Neural cell (in vitro differentiated cells): ENCODE measurements around the gene ADAMTS2. TPM values are rescaled to one million over a fixed set of nuclear protein-coding genes. Genes with fewer than 3 reads are reported as not detected.

ENCODE experiments used
- H2AFZ ChIP-seq: fragments of 200-600, 300-800 bp; sonication (generic), shearing (Covaris generic); 2 replicates; pipeline ENCODE4 v1.6.0; 2014; ENCODE audit warnings: low read depth, mild to moderate bottlenecking, antibody characterized with exemption, low read length, moderate library complexity
- H3F3A ChIP-seq: fragments of 200-600 bp; shearing (Covaris generic); 2 replicates; pipeline ENCODE4 v1.6.1; 2016; ENCODE audit warnings: mild to moderate bottlenecking, moderate library complexity, mixed read lengths, antibody characterized with exemption, low read length; ENCODE audit not compliant: insufficient read depth, poor library complexity, severe bottlenecking
- H3K27ac ChIP-seq: fragments of 200-600, 300-800 bp; sonication (generic), shearing (Covaris generic); 2 replicates; pipeline ENCODE4 v1.5.1; 2014; ENCODE audit warnings: mild to moderate bottlenecking, low read length, moderate library complexity
- H3K27me3 ChIP-seq: fragments of 300-800, 200-600 bp; sonication (generic), shearing (Covaris generic); 2 replicates; pipeline ENCODE4 v1.6.0; 2014; ENCODE audit warnings: mild to moderate bottlenecking, low read depth, low read length, moderate library complexity; ENCODE audit not compliant: insufficient read depth
- H3K36me3 ChIP-seq: fragments of 300-800, 200-600 bp; sonication (generic), shearing (Covaris generic); 2 replicates; pipeline ENCODE4 v1.5.1; 2014; ENCODE audit warnings: mild to moderate bottlenecking, antibody characterized with exemption, low read length, moderate library complexity; ENCODE audit not compliant: insufficient read depth
- H3K4me2 ChIP-seq: fragments of 300-800, 200-600 bp; sonication (generic), shearing (Covaris generic); 2 replicates; pipeline ENCODE4 v1.6.0; 2014; ENCODE audit warnings: mild to moderate bottlenecking, low read length
- H3K4me3 ChIP-seq: fragments of 300-800, 200-600 bp; sonication (generic), shearing (Covaris generic); 2 replicates; pipeline ENCODE4 v1.5.1; 2014; ENCODE audit warnings: mild to moderate bottlenecking, low read length, moderate library complexity
- H3K79me2 ChIP-seq: fragments of 200-600 bp; shearing (Covaris generic); replicated peaks from 2 replicates; pipeline ENCODE4 v1.6.0; 2014; ENCODE audit warnings: mild to moderate bottlenecking, low read length, moderate library complexity; ENCODE audit not compliant: insufficient read depth
- H3K9ac ChIP-seq: fragments of 300-800, 200-600 bp; sonication (generic), shearing (Covaris generic); 2 replicates; pipeline ENCODE4 v1.6.1; 2016; ENCODE audit warnings: mild to moderate bottlenecking, low read length, mixed read lengths
- H3K9me2 ChIP-seq: fragments of 200-600 bp; shearing (Covaris generic); 2 replicates; pipeline ENCODE4 v1.6.1; 2016; ENCODE audit warnings: mild to moderate bottlenecking, low read length, mixed read lengths; ENCODE audit not compliant: insufficient read depth
- H3K9me3 ChIP-seq: fragments of 200-600, 300-800 bp; sonication (generic), shearing (Covaris generic); 2 replicates; pipeline ENCODE4 v1.6.1; 2016; ENCODE audit warnings: mild to moderate bottlenecking, mixed run types, low read length, moderate library complexity, mixed read lengths
- H4K20me1 ChIP-seq: fragments of 200-600 bp; shearing (Covaris generic); 2 replicates; pipeline ENCODE4 v1.6.1; 2016; ENCODE audit warnings: mild to moderate bottlenecking, mixed run types; ENCODE audit not compliant: insufficient read depth
- EP300 ChIP-seq: fragments of 450-650 bp; conservative IDR thresholded peaks from 2 replicates; pipeline ENCODE4 v1.6.1; 2014; ENCODE audit warnings: antibody characterized with exemption, mild to moderate bottlenecking, moderate library complexity; ENCODE audit not compliant: poor library complexity, severe bottlenecking
- EZH2 ChIP-seq: fragments of 200-600, 300-800 bp; shearing (Covaris generic), sonication (generic); IDR thresholded peaks from 2 replicates; pipeline ENCODE4 v1.6.1; 2014; ENCODE audit warnings: antibody characterized with exemption, low read length, borderline replicate concordance, mild to moderate bottlenecking; ENCODE audit not compliant: insufficient read depth, poor library complexity, severe bottlenecking
- MXI1 ChIP-seq: fragments of 450-650 bp; conservative IDR thresholded peaks from 2 replicates; pipeline ENCODE4 v1.6.1; 2014; ENCODE audit warnings: antibody characterized with exemption, mild to moderate bottlenecking; ENCODE audit not compliant: poor library complexity, severe bottlenecking
- POLR2AphosphoS5 ChIP-seq: IDR thresholded peaks from 2 replicates; pipeline ENCODE4 v1.6.1; 2012
- RAD21 ChIP-seq: fragments of 450-650 bp; conservative IDR thresholded peaks from 2 replicates; pipeline ENCODE4 v1.6.1; 2014; ENCODE audit warnings: antibody characterized with exemption, mild to moderate bottlenecking, moderate library complexity
- SMC3 ChIP-seq: fragments of 450-650 bp; conservative IDR thresholded peaks from 2 replicates; pipeline ENCODE4 v1.6.1; 2014; ENCODE audit warnings: antibody characterized with exemption, mild to moderate bottlenecking, moderate library complexity; ENCODE audit not compliant: poor library complexity
- TAF1 ChIP-seq: IDR thresholded peaks from 2 replicates; pipeline ENCODE4 v1.6.1; 2012; ENCODE audit warnings: low read depth
- polyA plus RNA-seq: library from polyadenylated mRNA; depleted of rRNA; stranded (reverse); fragments of >200 nt; gene quantifications from 2 replicates; pipeline ENCODE4 v1.2.3, GENCODE V29; 2014
- TF ChIP-seq, protein P1 (sequence below): IDR thresholded peaks from 2 replicates; pipeline ENCODE4 v1.6.1; 2012; ENCODE audit warnings: borderline replicate concordance
- TF ChIP-seq, protein P2 (sequence below): fragments of 450-650 bp; IDR thresholded peaks from 2 replicates; pipeline ENCODE4 v1.5.1; 2014; ENCODE audit warnings: antibody characterized with exemption, mild to moderate bottlenecking, moderate library complexity; ENCODE audit not compliant: poor library complexity, severe bottlenecking

ADAMTS2 gene
- polyA plus RNA-seq, 1 donor from 2014 or later, result 0.61 TPM

DNA sequence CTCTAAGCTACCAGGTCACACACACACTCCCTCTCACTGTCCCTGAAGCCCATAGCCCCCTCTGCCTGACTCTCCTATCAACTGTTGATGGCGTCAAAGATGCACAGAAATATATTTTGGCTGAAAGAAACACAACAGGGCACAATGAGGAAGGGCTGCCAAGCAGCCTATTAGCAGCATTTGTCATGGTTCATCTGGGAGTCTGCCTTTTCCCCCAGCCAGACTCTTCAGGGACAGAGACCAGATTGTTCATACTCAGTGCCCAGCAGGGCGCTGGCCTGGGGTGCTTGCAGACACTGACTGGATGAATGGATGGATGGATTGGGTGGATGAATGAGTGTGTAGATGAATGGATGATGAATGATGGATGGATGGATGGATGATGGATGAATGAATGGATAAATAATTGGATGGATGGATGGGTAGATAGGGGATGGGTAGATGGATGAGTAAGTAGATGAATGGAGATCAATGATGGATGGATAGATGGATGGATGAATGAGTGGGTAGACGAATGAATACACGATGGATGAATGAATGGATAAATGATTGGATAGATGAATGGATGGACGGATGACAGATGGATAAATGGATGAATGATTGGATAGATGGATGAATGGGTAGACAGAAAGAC, 90.5 kb downstream of the ADAMTS2 start:
- H3K27me3 ChIP-seq, result no peaks in the 10 kb centered on the region
- no peak overlapping the region for H2AFZ ChIP-seq
- H3K27ac ChIP-seq, result no peak overlapping the region
- H3K9me2 ChIP-seq, result no peaks in the 10 kb centered on the region
- no peaks in the 10 kb centered on the region for H4K20me1 ChIP-seq
- no peak overlapping the region for H3K9ac ChIP-seq
- H3K79me2 ChIP-seq, result no peaks in the 10 kb centered on the region
- no peak overlapping the region for H3K4me3 ChIP-seq
- no peaks in the 10 kb centered on the region for H3F3A ChIP-seq
- H3K36me3 ChIP-seq, result no peaks in the 10 kb centered on the region
- H3K9me3 ChIP-seq, result no peaks in the 10 kb centered on the region
- H3K4me2 ChIP-seq, result no peak overlapping the region
- TF ChIP-seq, protein P1, sequence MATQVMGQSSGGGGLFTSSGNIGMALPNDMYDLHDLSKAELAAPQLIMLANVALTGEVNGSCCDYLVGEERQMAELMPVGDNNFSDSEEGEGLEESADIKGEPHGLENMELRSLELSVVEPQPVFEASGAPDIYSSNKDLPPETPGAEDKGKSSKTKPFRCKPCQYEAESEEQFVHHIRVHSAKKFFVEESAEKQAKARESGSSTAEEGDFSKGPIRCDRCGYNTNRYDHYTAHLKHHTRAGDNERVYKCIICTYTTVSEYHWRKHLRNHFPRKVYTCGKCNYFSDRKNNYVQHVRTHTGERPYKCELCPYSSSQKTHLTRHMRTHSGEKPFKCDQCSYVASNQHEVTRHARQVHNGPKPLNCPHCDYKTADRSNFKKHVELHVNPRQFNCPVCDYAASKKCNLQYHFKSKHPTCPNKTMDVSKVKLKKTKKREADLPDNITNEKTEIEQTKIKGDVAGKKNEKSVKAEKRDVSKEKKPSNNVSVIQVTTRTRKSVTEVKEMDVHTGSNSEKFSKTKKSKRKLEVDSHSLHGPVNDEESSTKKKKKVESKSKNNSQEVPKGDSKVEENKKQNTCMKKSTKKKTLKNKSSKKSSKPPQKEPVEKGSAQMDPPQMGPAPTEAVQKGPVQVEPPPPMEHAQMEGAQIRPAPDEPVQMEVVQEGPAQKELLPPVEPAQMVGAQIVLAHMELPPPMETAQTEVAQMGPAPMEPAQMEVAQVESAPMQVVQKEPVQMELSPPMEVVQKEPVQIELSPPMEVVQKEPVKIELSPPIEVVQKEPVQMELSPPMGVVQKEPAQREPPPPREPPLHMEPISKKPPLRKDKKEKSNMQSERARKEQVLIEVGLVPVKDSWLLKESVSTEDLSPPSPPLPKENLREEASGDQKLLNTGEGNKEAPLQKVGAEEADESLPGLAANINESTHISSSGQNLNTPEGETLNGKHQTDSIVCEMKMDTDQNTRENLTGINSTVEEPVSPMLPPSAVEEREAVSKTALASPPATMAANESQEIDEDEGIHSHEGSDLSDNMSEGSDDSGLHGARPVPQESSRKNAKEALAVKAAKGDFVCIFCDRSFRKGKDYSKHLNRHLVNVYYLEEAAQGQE, result no peak
- TF ChIP-seq RAD21 (no peak), TAF1 (no peak), POLR2AphosphoS5 (no peak)

DNA sequence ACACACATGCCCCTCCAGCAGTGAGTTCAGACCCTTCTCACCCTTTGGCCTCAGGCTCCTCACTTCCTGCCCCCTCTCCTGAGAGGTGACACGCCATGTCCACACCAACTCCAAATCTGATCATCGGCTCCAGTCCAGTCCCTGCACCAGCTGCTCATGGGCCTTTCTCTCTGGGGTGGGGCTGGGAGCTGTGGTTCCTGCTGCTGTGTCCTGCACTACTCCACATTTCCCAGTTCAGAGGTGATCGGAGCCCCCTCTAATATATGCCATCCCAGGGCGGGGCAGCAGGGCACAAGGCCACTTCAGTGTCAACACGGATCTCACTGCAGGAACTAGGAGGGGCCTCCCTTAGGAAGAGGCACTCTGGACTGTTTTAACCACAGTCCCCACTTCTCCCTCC, 91.5 kb downstream of the ADAMTS2 start:
- no peaks in the 10 kb centered on the region for H3K9me2 ChIP-seq
- no peak overlapping the region for H3K27ac ChIP-seq
- H3K4me3 ChIP-seq, result no peak overlapping the region
- no peaks in the 10 kb centered on the region for H3K27me3 ChIP-seq
- H3K9me3 ChIP-seq, result no peaks in the 10 kb centered on the region
- no peaks in the 10 kb centered on the region for H3F3A ChIP-seq
- H4K20me1 ChIP-seq, result no peaks in the 10 kb centered on the region
- no peak overlapping the region for H3K9ac ChIP-seq
- H3K79me2 ChIP-seq, result no peaks in the 10 kb centered on the region
- H2AFZ ChIP-seq, result no peak overlapping the region
- TF ChIP-seq TAF1, result no peak
- no peak for TF ChIP-seq POLR2AphosphoS5
- no peak for TF ChIP-seq RAD21
- TF ChIP-seq MXI1, result no peak
- TF ChIP-seq, protein P1, result no peak
- TF ChIP-seq EP300, result no peak
- TF ChIP-seq EZH2, result no peak
- TF ChIP-seq SMC3, result no peak
- TF ChIP-seq, protein P2, sequence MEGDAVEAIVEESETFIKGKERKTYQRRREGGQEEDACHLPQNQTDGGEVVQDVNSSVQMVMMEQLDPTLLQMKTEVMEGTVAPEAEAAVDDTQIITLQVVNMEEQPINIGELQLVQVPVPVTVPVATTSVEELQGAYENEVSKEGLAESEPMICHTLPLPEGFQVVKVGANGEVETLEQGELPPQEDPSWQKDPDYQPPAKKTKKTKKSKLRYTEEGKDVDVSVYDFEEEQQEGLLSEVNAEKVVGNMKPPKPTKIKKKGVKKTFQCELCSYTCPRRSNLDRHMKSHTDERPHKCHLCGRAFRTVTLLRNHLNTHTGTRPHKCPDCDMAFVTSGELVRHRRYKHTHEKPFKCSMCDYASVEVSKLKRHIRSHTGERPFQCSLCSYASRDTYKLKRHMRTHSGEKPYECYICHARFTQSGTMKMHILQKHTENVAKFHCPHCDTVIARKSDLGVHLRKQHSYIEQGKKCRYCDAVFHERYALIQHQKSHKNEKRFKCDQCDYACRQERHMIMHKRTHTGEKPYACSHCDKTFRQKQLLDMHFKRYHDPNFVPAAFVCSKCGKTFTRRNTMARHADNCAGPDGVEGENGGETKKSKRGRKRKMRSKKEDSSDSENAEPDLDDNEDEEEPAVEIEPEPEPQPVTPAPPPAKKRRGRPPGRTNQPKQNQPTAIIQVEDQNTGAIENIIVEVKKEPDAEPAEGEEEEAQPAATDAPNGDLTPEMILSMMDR, result no peak
- no peaks in the 10 kb centered on the region for H3K36me3 ChIP-seq
- no peak overlapping the region for H3K4me2 ChIP-seq
